SU-DHL-6 (cell line): ENCODE measurements around the gene PIGZ.

Experiments
- CTCF ChIP-seq: fragments of 200-600 bp; sonication (generic); IDR thresholded peaks from one replicate; pipeline ENCODE4 v1.5.1; 2017; ENCODE audit warnings: antibody characterized with exemption, mild to moderate bottlenecking, low read length, moderate library complexity; ENCODE audit not compliant: insufficient read depth, poor library complexity, severe bottlenecking
- EZH2phosphoT487 ChIP-seq: fragments of 200-600 bp; sonication (generic), shearing (Covaris generic); conservative IDR thresholded peaks from 2 replicates; pipeline ENCODE4 v1.6.1; 2018; ENCODE audit warnings: mild to moderate bottlenecking, antibody characterized with exemption, low read length, moderate library complexity, mixed read lengths

GRCh38 chr3:196995027-196995426 is 26.4 kb upstream of the PIGZ start:
- TF ChIP-seq CTCF = no peak
- no peak for TF ChIP-seq EZH2phosphoT487
